Measurements from ENCODE around the gene VGLL4. TPM values are rescaled to one million over a fixed set of nuclear protein-coding genes. Genes with fewer than 3 reads are reported as not detected.
A peak's percentile ranks its signal among the peaks of the same experiment; 100 is the strongest.

Gene VGLL4
- total RNA-seq, 1 experiment from 2014 or later = 43.0 TPM

GRCh38 chr3:11655196-11655928 is 11.6 kb upstream of the VGLL4 start:
- DNase-seq (ENCODE audit: low spot score) (peak; percentile 36), ATAC-seq (peak; percentile 70)
- Mint-ChIP-seq H3K27me3 (ENCODE audit: low read depth) (no peaks in the 10 kb centered on the region), H3K9me3 (no peaks in the 10 kb centered on the region), H3K36me3 (no peaks in the 10 kb centered on the region), H3K4me1 (peaks cover 47% of the 10 kb centered on the region), H3K4me3 (no peak overlapping the region), H3K27ac (peak overlapping the region; percentile 63)
- CTCF ChIA-PET = interaction anchor here (1.1 to 1.4 kb wide), 4 partner anchors 10 to 276 kb away, joined by 3 to 4 read pairs (median 3); no protein-coding TSS in a partner anchor
- TF ChIP-seq ETV6 (CRISPR knock-in tag; IDR thresholded peaks at IDR 0.05) = no peak
- TF ChIP-seq E2F5 (CRISPR knock-in tag; IDR thresholded peaks at IDR 0.05) = no peak
- TF ChIP-seq CTCF (IDR thresholded peaks at IDR 0.05) = 0 out of 2 replicates have a peak, but pooled peaks have one; percentile 16
- POLR2A ChIA-PET = no interaction called here

- TF ChIP-seq, protein P1, sequence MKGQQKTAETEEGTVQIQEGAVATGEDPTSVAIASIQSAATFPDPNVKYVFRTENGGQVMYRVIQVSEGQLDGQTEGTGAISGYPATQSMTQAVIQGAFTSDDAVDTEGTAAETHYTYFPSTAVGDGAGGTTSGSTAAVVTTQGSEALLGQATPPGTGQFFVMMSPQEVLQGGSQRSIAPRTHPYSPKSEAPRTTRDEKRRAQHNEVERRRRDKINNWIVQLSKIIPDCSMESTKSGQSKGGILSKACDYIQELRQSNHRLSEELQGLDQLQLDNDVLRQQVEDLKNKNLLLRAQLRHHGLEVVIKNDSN (CRISPR knock-in tag; IDR thresholded peaks at IDR 0.05) = no peak
- TF ChIP-seq ZNF396 (CRISPR knock-in tag; IDR thresholded peaks at IDR 0.05; ENCODE audit: borderline replicate concordance) (no peak), SMAD3 (CRISPR knock-in tag; IDR thresholded peaks at IDR 0.05; ENCODE audit: borderline replicate concordance) (no peak), MLX (CRISPR knock-in tag; IDR thresholded peaks at IDR 0.05) (no peak), RORB (CRISPR knock-in tag; IDR thresholded peaks at IDR 0.05) (no peak), FOXK1 (CRISPR knock-in tag; IDR thresholded peaks at IDR 0.05) (no peak), NFE2L1 (CRISPR knock-in tag; IDR thresholded peaks at IDR 0.05) (no peak)
- TF ChIP-seq, protein P2, sequence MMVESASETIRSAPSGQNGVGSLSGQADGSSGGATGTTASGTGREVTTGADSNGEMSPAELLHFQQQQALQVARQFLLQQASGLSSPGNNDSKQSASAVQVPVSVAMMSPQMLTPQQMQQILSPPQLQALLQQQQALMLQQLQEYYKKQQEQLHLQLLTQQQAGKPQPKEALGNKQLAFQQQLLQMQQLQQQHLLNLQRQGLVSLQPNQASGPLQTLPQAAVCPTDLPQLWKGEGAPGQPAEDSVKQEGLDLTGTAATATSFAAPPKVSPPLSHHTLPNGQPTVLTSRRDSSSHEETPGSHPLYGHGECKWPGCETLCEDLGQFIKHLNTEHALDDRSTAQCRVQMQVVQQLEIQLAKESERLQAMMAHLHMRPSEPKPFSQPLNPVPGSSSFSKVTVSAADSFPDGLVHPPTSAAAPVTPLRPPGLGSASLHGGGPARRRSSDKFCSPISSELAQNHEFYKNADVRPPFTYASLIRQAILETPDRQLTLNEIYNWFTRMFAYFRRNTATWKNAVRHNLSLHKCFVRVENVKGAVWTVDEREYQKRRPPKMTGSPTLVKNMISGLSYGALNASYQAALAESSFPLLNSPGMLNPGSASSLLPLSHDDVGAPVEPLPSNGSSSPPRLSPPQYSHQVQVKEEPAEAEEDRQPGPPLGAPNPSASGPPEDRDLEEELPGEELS (CRISPR knock-in tag; IDR thresholded peaks at IDR 0.05) = no peak
- TF ChIP-seq, protein P3, sequence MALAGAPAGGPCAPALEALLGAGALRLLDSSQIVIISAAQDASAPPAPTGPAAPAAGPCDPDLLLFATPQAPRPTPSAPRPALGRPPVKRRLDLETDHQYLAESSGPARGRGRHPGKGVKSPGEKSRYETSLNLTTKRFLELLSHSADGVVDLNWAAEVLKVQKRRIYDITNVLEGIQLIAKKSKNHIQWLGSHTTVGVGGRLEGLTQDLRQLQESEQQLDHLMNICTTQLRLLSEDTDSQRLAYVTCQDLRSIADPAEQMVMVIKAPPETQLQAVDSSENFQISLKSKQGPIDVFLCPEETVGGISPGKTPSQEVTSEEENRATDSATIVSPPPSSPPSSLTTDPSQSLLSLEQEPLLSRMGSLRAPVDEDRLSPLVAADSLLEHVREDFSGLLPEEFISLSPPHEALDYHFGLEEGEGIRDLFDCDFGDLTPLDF (CRISPR knock-in tag; IDR thresholded peaks at IDR 0.05) = no peak
- TF ChIP-seq, protein P4, sequence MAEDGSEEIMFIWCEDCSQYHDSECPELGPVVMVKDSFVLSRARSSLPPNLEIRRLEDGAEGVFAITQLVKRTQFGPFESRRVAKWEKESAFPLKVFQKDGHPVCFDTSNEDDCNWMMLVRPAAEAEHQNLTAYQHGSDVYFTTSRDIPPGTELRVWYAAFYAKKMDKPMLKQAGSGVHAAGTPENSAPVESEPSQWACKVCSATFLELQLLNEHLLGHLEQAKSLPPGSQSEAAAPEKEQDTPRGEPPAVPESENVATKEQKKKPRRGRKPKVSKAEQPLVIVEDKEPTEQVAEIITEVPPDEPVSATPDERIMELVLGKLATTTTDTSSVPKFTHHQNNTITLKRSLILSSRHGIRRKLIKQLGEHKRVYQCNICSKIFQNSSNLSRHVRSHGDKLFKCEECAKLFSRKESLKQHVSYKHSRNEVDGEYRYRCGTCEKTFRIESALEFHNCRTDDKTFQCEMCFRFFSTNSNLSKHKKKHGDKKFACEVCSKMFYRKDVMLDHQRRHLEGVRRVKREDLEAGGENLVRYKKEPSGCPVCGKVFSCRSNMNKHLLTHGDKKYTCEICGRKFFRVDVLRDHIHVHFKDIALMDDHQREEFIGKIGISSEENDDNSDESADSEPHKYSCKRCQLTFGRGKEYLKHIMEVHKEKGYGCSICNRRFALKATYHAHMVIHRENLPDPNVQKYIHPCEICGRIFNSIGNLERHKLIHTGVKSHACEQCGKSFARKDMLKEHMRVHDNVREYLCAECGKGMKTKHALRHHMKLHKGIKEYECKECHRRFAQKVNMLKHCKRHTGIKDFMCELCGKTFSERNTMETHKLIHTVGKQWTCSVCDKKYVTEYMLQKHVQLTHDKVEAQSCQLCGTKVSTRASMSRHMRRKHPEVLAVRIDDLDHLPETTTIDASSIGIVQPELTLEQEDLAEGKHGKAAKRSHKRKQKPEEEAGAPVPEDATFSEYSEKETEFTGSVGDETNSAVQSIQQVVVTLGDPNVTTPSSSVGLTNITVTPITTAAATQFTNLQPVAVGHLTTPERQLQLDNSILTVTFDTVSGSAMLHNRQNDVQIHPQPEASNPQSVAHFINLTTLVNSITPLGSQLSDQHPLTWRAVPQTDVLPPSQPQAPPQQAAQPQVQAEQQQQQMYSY (CRISPR knock-in tag; IDR thresholded peaks at IDR 0.05) = no peak
- ATAC-seq (peak; percentile 16; the same call in 1 of the 2 replicates), DNase-seq (ENCODE audit: low spot score) (no peak)
- Mint-ChIP-seq H3K4me1 (peaks cover 48% of the 10 kb centered on the region), H3K27ac (peak overlapping the region; percentile 71), H3K4me3 (no peak overlapping the region), H3K27me3 (ENCODE audit: low read depth) (no peaks in the 10 kb centered on the region), H3K9me3 (no peaks in the 10 kb centered on the region), H3K36me3 (no peaks in the 10 kb centered on the region)
- ChIA-PET CTCF (interaction anchor here (1.4 kb wide), 1 partner anchor 275 kb away, joined by 3 read pairs; no protein-coding TSS in a partner anchor), POLR2A (no interaction called here)
Measured at GRCh38 chr3:11654166-11654565, 10.5 kb upstream of the VGLL4 start.

All from WTC11 (cell line).